WTC11 (cell line): ENCODE results near the gene KCNIP1. TPM values are rescaled to one million over a fixed set of nuclear protein-coding genes. Genes with fewer than 3 reads are reported as not detected.

ENCODE experiments used
- ATAC-seq: fragments of 200-7000 bp; cut with Tn5 transposase; 2 replicates; pipeline ENCODE4 v1.10.0; 2021; ENCODE audit warnings: mild to moderate bottlenecking, moderate library complexity
- CTCF ChIA-PET: fragments of 300-600 bp; sonication (Branson Sonifier 250); formaldehyde crosslinking; loops from one replicate; lab custom pipeline; 2021; ENCODE audit warnings: antibody characterized with exemption; lab: Charles Lee
- POLR2A ChIA-PET: fragments of 350-600 bp; sonication (Branson Sonifier 250); formaldehyde crosslinking; loops from one replicate; lab custom pipeline; 2021; ENCODE audit warnings: antibody characterized with exemption; lab: Charles Lee
- DNase-seq: peaks from one replicate; pipeline ENCODE4 v3.0.0; 2021; ENCODE audit warnings: low spot score
- H3K27ac Mint-ChIP-seq: 2 replicates; pipeline ENCODE4 v1.8.0; 2021; ENCODE audit warnings: mixed read lengths
- H3K27me3 Mint-ChIP-seq: 2 replicates; pipeline ENCODE4 v1.8.0; 2021; ENCODE audit warnings: low read depth, mild to moderate bottlenecking, moderate library complexity, mixed read lengths
- H3K36me3 Mint-ChIP-seq: 2 replicates; pipeline ENCODE4 v1.8.0; 2021; ENCODE audit warnings: mixed read lengths
- H3K4me1 Mint-ChIP-seq: 2 replicates; pipeline ENCODE4 v1.8.0; 2022; ENCODE audit warnings: mixed read lengths
- H3K4me3 Mint-ChIP-seq: 2 replicates; pipeline ENCODE4 v1.8.0; 2021; ENCODE audit warnings: mild to moderate bottlenecking, moderate library complexity, mixed read lengths
- H3K9me3 Mint-ChIP-seq: 2 replicates; pipeline ENCODE4 v1.8.0; 2021; ENCODE audit warnings: mixed read lengths
- AR ChIP-seq: fragments of 250-450 bp; sonication (Bioruptor Pico); IDR thresholded peaks from 2 replicates; pipeline ENCODE4 v1.9.0; 2021; ENCODE audit warnings: mild to moderate bottlenecking
- CREM ChIP-seq: sonication (generic); formaldehyde crosslinking; IDR thresholded peaks from 2 replicates; pipeline ENCODE4 v1.8.1; 2022; ENCODE audit warnings: mild to moderate bottlenecking, missing genetic modification reagents, moderate library complexity
- CTCF ChIP-seq: fragments of 200-600 bp; IDR thresholded peaks from 2 replicates; pipeline ENCODE4 v1.8.0; 2022; ENCODE audit warnings: antibody characterized with exemption
- E2F1 ChIP-seq: sonication (generic); formaldehyde crosslinking; IDR thresholded peaks from 2 replicates; pipeline ENCODE4 v1.8.0; 2022; ENCODE audit warnings: mild to moderate bottlenecking, missing genetic modification reagents
- E2F5 ChIP-seq: sonication (generic); formaldehyde crosslinking; IDR thresholded peaks from 2 replicates; pipeline ENCODE4 v1.8.1; 2022; ENCODE audit warnings: mild to moderate bottlenecking, moderate library complexity, missing genetic modification reagents
- EMX1 ChIP-seq: fragments of 250-450 bp; sonication (Bioruptor Pico); IDR thresholded peaks from 2 replicates; pipeline ENCODE4 v1.8.0; 2021; ENCODE audit warnings: mild to moderate bottlenecking
- ETV6 ChIP-seq: sonication (generic); formaldehyde crosslinking; IDR thresholded peaks from 2 replicates; pipeline ENCODE4 v1.8.1; 2022; ENCODE audit warnings: mild to moderate bottlenecking, missing genetic modification reagents
- HMGA2 ChIP-seq: fragments of 250-450 bp; sonication (Bioruptor Pico); IDR thresholded peaks from 2 replicates; pipeline ENCODE4 v1.4.0; 2021; ENCODE audit warnings: mild to moderate bottlenecking, moderate library complexity
- HMGXB4 ChIP-seq: sonication (generic); formaldehyde crosslinking; IDR thresholded peaks from 2 replicates; pipeline ENCODE4 v1.8.1; 2023; ENCODE audit warnings: mild to moderate bottlenecking, moderate library complexity, missing genetic modification reagents
- KAT7 ChIP-seq: sonication (generic); formaldehyde crosslinking; IDR thresholded peaks from 2 replicates; pipeline ENCODE4 v1.8.1; 2023; ENCODE audit warnings: missing genetic modification reagents, mild to moderate bottlenecking, borderline replicate concordance
- MYBL2 ChIP-seq: sonication (generic); formaldehyde crosslinking; IDR thresholded peaks from 2 replicates; pipeline ENCODE4 v1.8.1; 2023; ENCODE audit warnings: mild to moderate bottlenecking, moderate library complexity, missing genetic modification reagents
- NR1H2 ChIP-seq: sonication (generic); formaldehyde crosslinking; IDR thresholded peaks from 2 replicates; pipeline ENCODE4 v1.9.0; 2021; ENCODE audit warnings: mild to moderate bottlenecking, moderate library complexity, missing genetic modification reagents
- NR3C1 ChIP-seq: sonication (generic); formaldehyde crosslinking; conservative IDR thresholded peaks from 2 replicates; pipeline ENCODE4 v1.8.1; 2023; ENCODE audit warnings: low read depth, mild to moderate bottlenecking, missing genetic modification reagents
- OVOL2 ChIP-seq: fragments of 250-450 bp; sonication (Bioruptor Pico); IDR thresholded peaks from 2 replicates; pipeline ENCODE4 v1.9.0; 2021; ENCODE audit warnings: mild to moderate bottlenecking, borderline replicate concordance
- PRRX2 ChIP-seq: fragments of 250-450 bp; sonication (Bioruptor Pico); IDR thresholded peaks from 2 replicates; pipeline ENCODE4 v1.8.0; 2021; ENCODE audit warnings: mild to moderate bottlenecking
- SMAD4 ChIP-seq: sonication (generic); formaldehyde crosslinking; IDR thresholded peaks from 2 replicates; pipeline ENCODE4 v1.8.0; 2022; ENCODE audit warnings: mild to moderate bottlenecking, missing genetic modification reagents
- TCF7 ChIP-seq: sonication (generic); formaldehyde crosslinking; IDR thresholded peaks from 2 replicates; pipeline ENCODE4 v1.8.0; 2022; ENCODE audit warnings: mild to moderate bottlenecking, low read depth, missing genetic modification reagents, moderate library complexity
- TEAD4 ChIP-seq: sonication (generic); formaldehyde crosslinking; IDR thresholded peaks from 2 replicates; pipeline ENCODE4 v1.8.0; 2022; ENCODE audit warnings: mild to moderate bottlenecking, missing genetic modification reagents
- ZMAT4 ChIP-seq: fragments of 250-450 bp; sonication (Bioruptor Pico); IDR thresholded peaks from 2 replicates; pipeline ENCODE4 v1.9.0; 2021; ENCODE audit warnings: mild to moderate bottlenecking
- ZNF416 ChIP-seq: fragments of 250-450 bp; sonication (Bioruptor Pico); IDR thresholded peaks from 2 replicates; pipeline ENCODE4 v1.9.0; 2021; ENCODE audit warnings: mild to moderate bottlenecking, inconsistent platforms
- ZNF423 ChIP-seq: fragments of 250-450 bp; sonication (Bioruptor Pico); IDR thresholded peaks from 2 replicates; pipeline ENCODE4 v2.1.2; 2022; ENCODE audit warnings: mild to moderate bottlenecking, moderate library complexity
- ZNF671 ChIP-seq: fragments of 250-450 bp; sonication (Bioruptor Pico); IDR thresholded peaks from 2 replicates; pipeline ENCODE4 v1.8.0; 2021; ENCODE audit warnings: mild to moderate bottlenecking
- total RNA-seq: library from RNA; stranded (reverse); gene quantifications from 3 replicates; pipeline ENCODE4 v1.2.3, GENCODE V29; 2021

The KCNIP1 gene
- total RNA-seq, 1 experiment from 2014 or later = 0.59 TPM

GRCh38 chr5:170584003-170584402 is 80.2 kb downstream of the KCNIP1 start:
- H3K27ac Mint-ChIP-seq = no peak overlapping the region
- TF ChIP-seq KAT7 (CRISPR knock-in tag) = no peak
- no peak for TF ChIP-seq NR3C1
- no peak for TF ChIP-seq TCF7 (CRISPR knock-in tag)
- no peak for TF ChIP-seq MYBL2
- no peak for TF ChIP-seq ZMAT4 (CRISPR knock-in tag)
- no peak for TF ChIP-seq ZNF671 (CRISPR knock-in tag)
- no peak for TF ChIP-seq CREM (CRISPR knock-in tag)
- TF ChIP-seq CTCF = no peak
- no peak for TF ChIP-seq EMX1
- TF ChIP-seq, all 79 proteins: peak for 0
- Mint-ChIP-seq H3K9me3 (peaks cover 25% of the 10 kb centered on the region), H3K4me3 (no peak overlapping the region), H3K4me1 (no peaks in the 10 kb centered on the region; the same call in 1 of the 2 replicates), H3K36me3 (no peaks in the 10 kb centered on the region), H3K27me3 (no peaks in the 10 kb centered on the region)
- ATAC-seq (no peak), DNase-seq (no peak)
- CTCF ChIA-PET = interaction anchor here (1.0 to 1.5 kb wide), 3 partner anchors 41 to 75 kb away, joined by 3 to 5 read pairs (median 4); no protein-coding TSS in a partner anchor
- POLR2A ChIA-PET = no interaction called here

- Mint-ChIP-seq H3K27me3 (no peaks in the 10 kb centered on the region), H3K4me1 (no peaks in the 10 kb centered on the region; the same call in 1 of the 2 replicates), H3K36me3 (no peaks in the 10 kb centered on the region), H3K4me3 (no peak overlapping the region), H3K9me3 (peaks cover 20% of the 10 kb centered on the region), H3K27ac (no peak overlapping the region)
- ChIA-PET CTCF (interaction anchor here (1.0 to 1.5 kb wide), 2 partner anchors 40 to 76 kb away, joined by 4 to 5 read pairs; no protein-coding TSS in a partner anchor), POLR2A (no interaction called here)
- no peak for ATAC-seq
- TF ChIP-seq AR = no peak
- no peak for TF ChIP-seq HMGA2 (CRISPR knock-in tag)
- no peak for TF ChIP-seq OVOL2 (CRISPR knock-in tag)
- no peak for TF ChIP-seq SMAD4 (CRISPR knock-in tag)
- TF ChIP-seq HMGXB4 (CRISPR knock-in tag) = no peak
- no peak for DNase-seq
These were observed 80.7 kb downstream of the KCNIP1 start for GRCh38 chr5:170584450-170585058.

GRCh38 chr5:170585273-170585948 is 81.6 kb downstream of the KCNIP1 start:
- Mint-ChIP-seq H3K27me3 (no peaks in the 10 kb centered on the region), H3K27ac (no peak overlapping the region), H3K4me3 (no peak overlapping the region), H3K9me3 (peaks cover 20% of the 10 kb centered on the region), H3K4me1 (no peaks in the 10 kb centered on the region; the same call in 1 of the 2 replicates), H3K36me3 (no peaks in the 10 kb centered on the region)
- no peak; the same call in 1 of the 2 replicates for ATAC-seq
- POLR2A ChIA-PET = no interaction called here
- TF ChIP-seq PRRX2 (CRISPR knock-in tag) = no peak
- TF ChIP-seq E2F1 (CRISPR knock-in tag) = no peak
- no peak for TF ChIP-seq E2F5
- no peak for TF ChIP-seq ZNF416 (CRISPR knock-in tag)
- no peak for TF ChIP-seq TEAD4 (CRISPR knock-in tag)
- TF ChIP-seq ETV6 (CRISPR knock-in tag) = no peak
- no peak for TF ChIP-seq TCF7 (CRISPR knock-in tag)
- no peak for TF ChIP-seq NR1H2 (CRISPR knock-in tag)
- TF ChIP-seq ZNF423 (CRISPR knock-in tag) = no peak
- CTCF ChIA-PET = interaction anchor here (1.0 to 1.5 kb wide), 2 partner anchors 40 to 76 kb away, joined by 4 to 5 read pairs; no protein-coding TSS in a partner anchor
- DNase-seq = no peak
